Kidney epithelial cell (primary cell): ENCODE results near the gene SLC4A9. TPM values are rescaled to one million over a fixed set of nuclear protein-coding genes. Genes with fewer than 3 reads are reported as not detected.
A peak's percentile ranks its signal among the peaks of the same experiment; 100 is the strongest.

Source experiments
- DNase-seq: peaks from one replicate; pipeline ENCODE4 v3.0.0-alpha.2; 2010; ENCODE audit warnings: low read depth
- H3K27me3 ChIP-seq: 2 replicates; pipeline ENCODE4 v1.6.0; 2011; ENCODE audit warnings: low read length; ENCODE audit not compliant: control insufficient read depth, insufficient read depth
- H3K36me3 ChIP-seq: 2 replicates; pipeline ENCODE4 v1.5.1; 2011; ENCODE audit warnings: low read length; ENCODE audit not compliant: control insufficient read depth, insufficient read depth
- H3K4me3 ChIP-seq: 2 replicates; pipeline ENCODE4 v1.5.1; 2011; ENCODE audit warnings: low read depth, mild to moderate bottlenecking, control low read depth, low read length
- CTCF ChIP-seq: IDR thresholded peaks from 2 replicates; pipeline ENCODE4 v1.5.1; 2011; ENCODE audit warnings: mild to moderate bottlenecking, moderate library complexity, low read length, control low read depth, inconsistent platforms; ENCODE audit not compliant: insufficient read depth, poor library complexity, severe bottlenecking
- total RNA-seq: library from RNA; depleted of rRNA; stranded (reverse); fragments of >200 nt; gene quantifications from 2 replicates; pipeline ENCODE4 v1.2.3, GENCODE V29; 2015

Gene SLC4A9
- total RNA-seq, 1 donor from 2014 or later, result not detected

- Histone ChIP-seq H3K27me3 (no peaks in the 10 kb centered on the region), H3K36me3 (no peaks in the 10 kb centered on the region), H3K4me3 (no peak overlapping the region)
- DNase-seq, result no peak
- TF ChIP-seq CTCF, result no peak
Observed at GRCh38 chr5:140371356-140372151, 11.6 kb downstream of the SLC4A9 start.

GRCh38 chr5:140372971-140373487 is 13.0 kb downstream of the SLC4A9 start:
- Histone ChIP-seq H3K4me3 (no peak overlapping the region), H3K36me3 (no peaks in the 10 kb centered on the region), H3K27me3 (no peaks in the 10 kb centered on the region)
- peak; percentile 18 for DNase-seq
- peak; percentile 89 for TF ChIP-seq CTCF

- no peak for TF ChIP-seq CTCF
- DNase-seq, result no peak
- Histone ChIP-seq H3K27me3 (no peaks in the 10 kb centered on the region), H3K36me3 (no peaks in the 10 kb centered on the region), H3K4me3 (no peak overlapping the region)
Observed at GRCh38 chr5:140381351-140381750, 21.4 kb downstream of the SLC4A9 start.

GRCh38 chr5:140381972-140382371 is 22.0 kb downstream of the SLC4A9 start:
- no peaks in the 10 kb centered on the region for H3K36me3 ChIP-seq
- TF ChIP-seq CTCF, result no peak
- DNase-seq, result no peak
- H3K4me3 ChIP-seq, result no peak overlapping the region
- H3K27me3 ChIP-seq, result no peaks in the 10 kb centered on the region

- Histone ChIP-seq H3K36me3 (no peaks in the 10 kb centered on the region), H3K27me3 (no peaks in the 10 kb centered on the region), H3K4me3 (no peak overlapping the region)
- no peak for DNase-seq
- TF ChIP-seq CTCF, result no peak
Observed at GRCh38 chr5:140382866-140383265, 22.9 kb downstream of the SLC4A9 start.

- no peak for TF ChIP-seq CTCF
- no peaks in the 10 kb centered on the region for H3K27me3 ChIP-seq
- no peak for DNase-seq
- H3K4me3 ChIP-seq, result no peak overlapping the region
- no peaks in the 10 kb centered on the region for H3K36me3 ChIP-seq
Observed at GRCh38 chr5:140383300-140383699, 23.3 kb downstream of the SLC4A9 start.
